Measurements from ENCODE around the gene YIF1A.

YIF1A gene

DNA sequence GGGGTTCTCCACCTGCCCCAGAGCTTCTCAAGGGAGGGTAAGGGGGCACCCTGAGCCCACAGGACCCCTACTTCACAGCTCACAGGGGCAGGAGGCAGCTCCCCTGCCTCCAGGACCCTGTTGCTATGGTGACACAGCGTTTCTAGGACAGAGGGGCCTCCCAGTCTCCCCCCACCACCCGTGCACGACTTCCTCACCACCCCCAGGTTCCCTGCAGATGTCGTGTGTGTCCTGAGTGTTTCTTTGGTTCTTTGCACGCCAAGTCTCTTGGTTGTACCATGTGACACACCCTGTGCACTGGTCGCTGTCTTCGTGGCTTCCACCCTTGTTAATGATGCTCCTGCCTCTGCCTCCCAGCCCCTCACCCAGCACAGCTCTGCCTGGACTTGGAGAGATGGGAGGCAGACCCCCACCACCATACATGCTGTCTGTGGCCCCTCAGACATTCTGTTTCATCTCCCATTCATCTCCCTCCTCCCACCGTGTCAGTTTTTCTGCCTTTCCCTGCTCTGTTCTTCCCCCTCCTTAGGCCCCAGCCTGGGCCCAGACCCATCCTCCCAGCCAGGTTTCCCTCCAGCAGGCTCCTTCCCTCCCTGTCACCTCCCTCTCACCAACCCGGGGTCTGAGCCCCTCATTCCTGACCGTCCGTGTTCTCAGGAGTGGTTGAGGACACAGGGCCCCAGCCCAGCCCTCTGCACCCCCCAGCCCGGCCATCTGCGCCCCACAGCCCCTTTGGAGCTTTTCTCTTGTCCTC is 45.0 kb downstream of the YIF1A start:
- TF ChIP-seq, protein P1, sequence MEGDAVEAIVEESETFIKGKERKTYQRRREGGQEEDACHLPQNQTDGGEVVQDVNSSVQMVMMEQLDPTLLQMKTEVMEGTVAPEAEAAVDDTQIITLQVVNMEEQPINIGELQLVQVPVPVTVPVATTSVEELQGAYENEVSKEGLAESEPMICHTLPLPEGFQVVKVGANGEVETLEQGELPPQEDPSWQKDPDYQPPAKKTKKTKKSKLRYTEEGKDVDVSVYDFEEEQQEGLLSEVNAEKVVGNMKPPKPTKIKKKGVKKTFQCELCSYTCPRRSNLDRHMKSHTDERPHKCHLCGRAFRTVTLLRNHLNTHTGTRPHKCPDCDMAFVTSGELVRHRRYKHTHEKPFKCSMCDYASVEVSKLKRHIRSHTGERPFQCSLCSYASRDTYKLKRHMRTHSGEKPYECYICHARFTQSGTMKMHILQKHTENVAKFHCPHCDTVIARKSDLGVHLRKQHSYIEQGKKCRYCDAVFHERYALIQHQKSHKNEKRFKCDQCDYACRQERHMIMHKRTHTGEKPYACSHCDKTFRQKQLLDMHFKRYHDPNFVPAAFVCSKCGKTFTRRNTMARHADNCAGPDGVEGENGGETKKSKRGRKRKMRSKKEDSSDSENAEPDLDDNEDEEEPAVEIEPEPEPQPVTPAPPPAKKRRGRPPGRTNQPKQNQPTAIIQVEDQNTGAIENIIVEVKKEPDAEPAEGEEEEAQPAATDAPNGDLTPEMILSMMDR (IDR thresholded peaks at IDR 0.05), result no peak

DNA sequence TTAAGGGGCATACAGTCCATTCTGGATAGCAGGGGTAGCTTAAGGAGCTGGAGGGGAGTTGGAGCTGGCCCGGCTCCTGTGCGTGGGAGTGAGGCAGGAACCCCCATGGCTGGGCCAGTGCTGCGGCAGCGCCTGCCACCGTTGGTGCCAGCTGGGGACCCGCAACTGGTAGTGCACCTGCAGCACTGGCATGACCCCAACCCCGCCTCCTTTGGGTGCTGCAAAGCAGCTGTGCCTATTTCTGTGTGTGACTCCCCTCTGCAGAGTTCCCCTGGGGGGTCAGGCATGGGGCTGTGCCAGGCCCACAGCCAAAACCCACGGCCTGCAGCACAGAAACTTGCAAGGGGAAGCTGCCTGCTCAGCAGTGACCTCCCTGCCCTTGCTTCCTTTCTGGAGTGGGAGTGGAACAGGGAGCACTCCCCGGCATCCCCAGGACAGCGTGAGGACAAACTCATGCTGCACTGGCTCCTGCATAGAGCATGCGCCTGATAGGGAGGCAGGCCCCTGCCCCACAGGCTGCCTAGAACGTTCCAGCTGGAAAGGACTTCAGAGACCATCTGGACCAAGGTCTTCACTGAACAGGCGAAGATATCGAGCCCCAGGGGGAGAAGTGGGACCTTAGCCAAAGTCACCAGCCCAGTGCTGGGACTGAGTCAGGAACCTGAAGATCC is 46.7 kb downstream of the YIF1A start:
- TF ChIP-seq, protein P1 (IDR thresholded peaks at IDR 0.05), result no peak

DNA sequence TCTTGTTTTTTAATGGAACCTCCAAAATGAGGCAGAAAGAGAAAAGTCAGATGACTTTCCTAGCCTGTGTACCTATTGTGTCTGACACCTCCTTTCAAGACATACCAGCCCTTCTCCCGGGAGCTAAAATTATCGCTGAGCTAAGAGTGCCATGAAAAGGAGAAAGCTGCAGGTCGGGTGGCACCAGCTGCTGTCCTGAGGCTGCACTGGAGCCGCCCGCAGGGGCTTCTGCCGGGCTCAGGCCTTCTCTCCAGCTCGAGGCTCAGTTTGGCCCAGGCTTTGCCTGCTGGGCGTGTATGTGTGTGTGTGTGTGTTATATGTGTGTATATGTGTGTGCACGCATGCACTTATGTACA is 48.2 kb downstream of the YIF1A start:
- TF ChIP-seq, protein P1 (IDR thresholded peaks at IDR 0.05), result no peak

DNA sequence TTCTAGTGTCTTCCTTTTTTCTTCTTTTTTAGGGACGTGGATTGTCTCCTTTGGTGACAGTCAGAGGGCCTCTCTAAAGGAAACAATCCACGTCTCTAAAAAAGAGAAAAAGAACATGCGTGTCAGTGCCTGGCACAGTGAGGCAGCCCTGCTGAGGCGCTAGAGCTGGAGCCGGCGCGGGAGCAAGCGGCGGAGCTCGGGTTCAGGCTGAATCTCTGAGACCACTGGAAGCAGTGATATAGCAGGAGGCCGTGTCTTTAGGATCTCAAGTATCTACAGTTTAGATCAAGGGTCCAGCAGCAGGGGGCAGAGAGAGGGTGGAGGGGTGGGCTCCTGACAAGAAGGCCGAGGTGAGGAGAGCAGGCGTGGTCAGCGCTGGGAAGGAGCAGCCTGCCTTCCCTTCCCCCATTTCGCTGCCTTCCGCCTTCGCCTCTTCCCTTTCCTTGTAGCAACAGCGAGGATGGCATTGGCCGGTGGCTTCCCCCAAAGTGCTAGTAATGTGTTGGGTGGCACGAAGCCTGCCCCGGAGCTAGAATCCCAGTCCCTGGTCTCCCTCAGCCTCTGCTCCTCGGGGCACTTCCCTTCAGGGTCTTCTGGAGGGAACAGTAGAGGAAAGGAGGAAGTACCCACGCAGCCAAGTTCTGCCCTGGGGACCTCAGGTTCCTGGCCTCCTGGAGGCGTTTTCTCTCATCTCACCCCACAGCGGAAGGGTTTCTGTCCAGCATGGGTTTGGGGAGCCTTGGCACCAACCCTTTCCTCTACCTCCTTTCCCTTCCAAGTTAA is 48.8 kb downstream of the YIF1A start:
- TF ChIP-seq, protein P1 (IDR thresholded peaks at IDR 0.05), result no peak

DNA sequence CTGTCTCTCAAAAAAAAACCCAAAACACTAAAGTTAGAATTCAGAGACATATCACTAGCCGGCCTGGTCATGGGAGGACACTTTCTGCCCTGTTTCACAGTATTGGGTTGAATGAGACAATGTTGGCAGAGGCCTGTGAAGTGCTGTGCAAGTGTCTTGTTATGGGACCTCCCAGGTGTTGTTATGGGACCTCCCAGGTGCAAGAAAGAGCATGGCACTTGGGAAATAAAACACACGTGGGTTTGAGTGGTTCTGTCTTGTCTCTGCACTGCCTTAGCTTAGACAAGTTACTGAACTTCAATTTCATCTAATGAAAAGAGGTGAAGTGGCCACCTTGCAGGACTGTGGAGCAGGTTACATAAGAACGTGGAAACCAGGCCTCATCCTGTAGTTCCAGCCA is 49.4 kb downstream of the YIF1A start:
- TF ChIP-seq, protein P1 (IDR thresholded peaks at IDR 0.05), result no peak

DNA sequence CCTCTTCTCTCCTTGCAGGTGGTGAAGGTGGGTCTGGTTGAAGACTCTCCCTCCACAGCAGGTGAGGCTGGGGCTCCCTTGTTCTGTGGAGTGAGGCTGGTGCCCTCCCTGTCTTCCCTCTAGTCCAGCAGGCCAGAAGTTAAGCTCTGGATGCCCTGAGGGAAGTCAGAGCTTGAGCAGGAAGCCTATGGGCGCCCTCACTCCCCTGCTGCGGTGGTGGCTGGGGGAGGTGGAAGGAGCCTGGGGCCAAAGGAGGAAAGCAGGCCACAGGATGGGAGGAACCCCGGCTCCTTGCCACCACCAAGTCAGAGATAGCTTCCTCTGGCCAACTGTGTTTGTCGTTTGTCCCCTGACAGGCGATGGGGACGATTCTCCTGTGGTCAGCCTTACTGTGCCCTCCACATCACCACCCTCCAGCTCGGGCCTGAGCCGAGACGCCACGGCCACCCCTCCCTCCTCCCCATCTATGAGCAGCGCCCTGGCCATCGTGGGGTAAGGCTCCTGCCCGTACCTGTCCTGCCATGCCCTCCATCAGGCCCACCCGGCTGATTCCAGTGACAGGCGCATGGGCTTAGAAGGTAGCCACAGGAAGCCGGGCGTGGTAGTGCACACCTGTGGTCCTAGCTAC is 50.0 kb downstream of the YIF1A start:
- TF ChIP-seq, protein P1 (IDR thresholded peaks at IDR 0.05), result no peak

DNA sequence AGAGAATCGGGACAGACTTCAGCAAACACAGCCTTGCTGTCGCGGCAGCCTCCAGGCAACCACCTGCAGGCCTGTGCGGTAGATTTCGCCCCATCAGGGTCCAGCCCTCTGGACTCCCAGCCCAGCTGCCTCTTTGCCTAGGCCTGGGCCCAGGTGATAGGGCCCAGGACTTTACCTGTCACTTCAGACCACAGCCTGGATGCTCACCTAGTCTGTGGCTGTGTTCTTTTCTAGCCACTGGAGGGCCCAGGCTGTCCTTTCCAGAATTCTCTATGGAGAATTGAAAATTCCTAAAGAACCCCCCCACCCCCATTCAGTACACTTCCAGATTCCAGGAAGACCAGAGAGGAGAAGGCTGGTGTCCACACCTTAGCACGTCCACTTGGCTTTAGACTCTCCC is 51.1 kb downstream of the YIF1A start:
- TF ChIP-seq, protein P1 (IDR thresholded peaks at IDR 0.05), result no peak
